ENCODE results near the gene TST.

GRCh38 chr22:37014415-37014806 is 4.8 kb downstream of the TST start:
- TF ChIP-seq YY1 (IDR thresholded peaks at IDR 0.05; ENCODE audit: borderline replicate concordance in 1 of 3, control insufficient read depth in 1 of 3, extremely low read depth in 1 of 3, insufficient read depth in 3 of 3, insufficient read length in 1 of 3, insufficient replicate concordance in 2 of 3, low read depth in 1 of 3, low read length in 2 of 3) (no peak), ZBTB7A (IDR thresholded peaks at IDR 0.05; ENCODE audit: borderline replicate concordance, control insufficient read depth, low read depth, low read length) (no peak), TCF7L2 (IDR thresholded peaks at IDR 0.05; ENCODE audit: low read depth, low read length) (no peak), RNF2 (IDR thresholded peaks at IDR 0.05) (no peak), HMG20A (CRISPR knock-in tag; conservative IDR thresholded peaks at IDR 0.05) (no peak), PHF8 (IDR thresholded peaks at IDR 0.05; ENCODE audit: borderline replicate concordance, low read length) (no peak), ELF1 (tag; IDR thresholded peaks at IDR 0.05) (no peak)
- TF ChIP-seq, protein P1, sequence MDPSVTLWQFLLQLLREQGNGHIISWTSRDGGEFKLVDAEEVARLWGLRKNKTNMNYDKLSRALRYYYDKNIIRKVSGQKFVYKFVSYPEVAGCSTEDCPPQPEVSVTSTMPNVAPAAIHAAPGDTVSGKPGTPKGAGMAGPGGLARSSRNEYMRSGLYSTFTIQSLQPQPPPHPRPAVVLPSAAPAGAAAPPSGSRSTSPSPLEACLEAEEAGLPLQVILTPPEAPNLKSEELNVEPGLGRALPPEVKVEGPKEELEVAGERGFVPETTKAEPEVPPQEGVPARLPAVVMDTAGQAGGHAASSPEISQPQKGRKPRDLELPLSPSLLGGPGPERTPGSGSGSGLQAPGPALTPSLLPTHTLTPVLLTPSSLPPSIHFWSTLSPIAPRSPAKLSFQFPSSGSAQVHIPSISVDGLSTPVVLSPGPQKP (CRISPR knock-in tag; IDR thresholded peaks at IDR 0.05), result no peak
- TF ChIP-seq, protein P2, sequence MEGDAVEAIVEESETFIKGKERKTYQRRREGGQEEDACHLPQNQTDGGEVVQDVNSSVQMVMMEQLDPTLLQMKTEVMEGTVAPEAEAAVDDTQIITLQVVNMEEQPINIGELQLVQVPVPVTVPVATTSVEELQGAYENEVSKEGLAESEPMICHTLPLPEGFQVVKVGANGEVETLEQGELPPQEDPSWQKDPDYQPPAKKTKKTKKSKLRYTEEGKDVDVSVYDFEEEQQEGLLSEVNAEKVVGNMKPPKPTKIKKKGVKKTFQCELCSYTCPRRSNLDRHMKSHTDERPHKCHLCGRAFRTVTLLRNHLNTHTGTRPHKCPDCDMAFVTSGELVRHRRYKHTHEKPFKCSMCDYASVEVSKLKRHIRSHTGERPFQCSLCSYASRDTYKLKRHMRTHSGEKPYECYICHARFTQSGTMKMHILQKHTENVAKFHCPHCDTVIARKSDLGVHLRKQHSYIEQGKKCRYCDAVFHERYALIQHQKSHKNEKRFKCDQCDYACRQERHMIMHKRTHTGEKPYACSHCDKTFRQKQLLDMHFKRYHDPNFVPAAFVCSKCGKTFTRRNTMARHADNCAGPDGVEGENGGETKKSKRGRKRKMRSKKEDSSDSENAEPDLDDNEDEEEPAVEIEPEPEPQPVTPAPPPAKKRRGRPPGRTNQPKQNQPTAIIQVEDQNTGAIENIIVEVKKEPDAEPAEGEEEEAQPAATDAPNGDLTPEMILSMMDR (IDR thresholded peaks at IDR 0.05 in 2 of 3, conservative IDR thresholded peaks at IDR 0.05 in 1 of 3; ENCODE audit: insufficient read depth in 2 of 3, low read depth in 1 of 3, low read length in 3 of 3), result no peak
- TF ChIP-seq, protein P3, sequence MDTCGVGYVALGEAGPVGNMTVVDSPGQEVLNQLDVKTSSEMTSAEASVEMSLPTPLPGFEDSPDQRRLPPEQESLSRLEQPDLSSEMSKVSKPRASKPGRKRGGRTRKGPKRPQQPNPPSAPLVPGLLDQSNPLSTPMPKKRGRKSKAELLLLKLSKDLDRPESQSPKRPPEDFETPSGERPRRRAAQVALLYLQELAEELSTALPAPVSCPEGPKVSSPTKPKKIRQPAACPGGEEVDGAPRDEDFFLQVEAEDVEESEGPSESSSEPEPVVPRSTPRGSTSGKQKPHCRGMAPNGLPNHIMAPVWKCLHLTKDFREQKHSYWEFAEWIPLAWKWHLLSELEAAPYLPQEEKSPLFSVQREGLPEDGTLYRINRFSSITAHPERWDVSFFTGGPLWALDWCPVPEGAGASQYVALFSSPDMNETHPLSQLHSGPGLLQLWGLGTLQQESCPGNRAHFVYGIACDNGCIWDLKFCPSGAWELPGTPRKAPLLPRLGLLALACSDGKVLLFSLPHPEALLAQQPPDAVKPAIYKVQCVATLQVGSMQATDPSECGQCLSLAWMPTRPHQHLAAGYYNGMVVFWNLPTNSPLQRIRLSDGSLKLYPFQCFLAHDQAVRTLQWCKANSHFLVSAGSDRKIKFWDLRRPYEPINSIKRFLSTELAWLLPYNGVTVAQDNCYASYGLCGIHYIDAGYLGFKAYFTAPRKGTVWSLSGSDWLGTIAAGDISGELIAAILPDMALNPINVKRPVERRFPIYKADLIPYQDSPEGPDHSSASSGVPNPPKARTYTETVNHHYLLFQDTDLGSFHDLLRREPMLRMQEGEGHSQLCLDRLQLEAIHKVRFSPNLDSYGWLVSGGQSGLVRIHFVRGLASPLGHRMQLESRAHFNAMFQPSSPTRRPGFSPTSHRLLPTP (IDR thresholded peaks at IDR 0.05; ENCODE audit: borderline replicate concordance, extremely low read depth, insufficient read length), result no peak

Measured in K562 (cell line).